ENCODE data around the gene UPP2.

DNA sequence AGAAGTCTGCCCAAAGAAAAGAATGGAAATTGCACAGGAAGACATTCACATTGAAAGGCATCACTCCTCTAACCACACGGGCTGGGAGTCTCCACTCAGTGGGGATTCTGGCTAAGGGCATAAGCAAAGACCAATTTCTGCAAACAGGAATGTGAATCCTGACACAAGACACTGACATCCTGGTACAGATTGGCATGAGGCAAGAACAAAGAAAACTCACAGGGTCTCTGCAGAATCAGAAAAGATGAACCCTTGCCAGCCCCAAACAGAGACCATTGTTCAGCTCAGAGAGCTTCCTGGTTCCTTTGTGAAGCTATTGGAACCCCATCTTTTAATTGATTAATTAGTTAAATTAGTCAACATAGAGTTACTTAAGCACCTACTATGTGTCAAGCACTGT, 82.3 kb downstream of the UPP2 start:
- TF ChIP-seq, protein P1, sequence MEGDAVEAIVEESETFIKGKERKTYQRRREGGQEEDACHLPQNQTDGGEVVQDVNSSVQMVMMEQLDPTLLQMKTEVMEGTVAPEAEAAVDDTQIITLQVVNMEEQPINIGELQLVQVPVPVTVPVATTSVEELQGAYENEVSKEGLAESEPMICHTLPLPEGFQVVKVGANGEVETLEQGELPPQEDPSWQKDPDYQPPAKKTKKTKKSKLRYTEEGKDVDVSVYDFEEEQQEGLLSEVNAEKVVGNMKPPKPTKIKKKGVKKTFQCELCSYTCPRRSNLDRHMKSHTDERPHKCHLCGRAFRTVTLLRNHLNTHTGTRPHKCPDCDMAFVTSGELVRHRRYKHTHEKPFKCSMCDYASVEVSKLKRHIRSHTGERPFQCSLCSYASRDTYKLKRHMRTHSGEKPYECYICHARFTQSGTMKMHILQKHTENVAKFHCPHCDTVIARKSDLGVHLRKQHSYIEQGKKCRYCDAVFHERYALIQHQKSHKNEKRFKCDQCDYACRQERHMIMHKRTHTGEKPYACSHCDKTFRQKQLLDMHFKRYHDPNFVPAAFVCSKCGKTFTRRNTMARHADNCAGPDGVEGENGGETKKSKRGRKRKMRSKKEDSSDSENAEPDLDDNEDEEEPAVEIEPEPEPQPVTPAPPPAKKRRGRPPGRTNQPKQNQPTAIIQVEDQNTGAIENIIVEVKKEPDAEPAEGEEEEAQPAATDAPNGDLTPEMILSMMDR (IDR thresholded peaks at IDR 0.05; ENCODE audit: low read depth, low read length) = no peak
- TF ChIP-seq EZH2phosphoT487 (IDR thresholded peaks at IDR 0.05; ENCODE audit: low read depth) = no peak

Data from OCI-LY3 (cell line).